HG02588 (cell line): ENCODE data around the gene NEGR1.
"Not testable (repeated sequence)": the region's sequence is repeated elsewhere in the genome, so short reads cannot be mapped to it uniquely, and the experiment has no call there.

Experiments used
- ATAC-seq: cut with Tn5 transposase; IDR thresholded peaks from one replicate; pipeline ENCODE4 v1.9.1; 2021; ENCODE audit warnings: mild to moderate bottlenecking, moderate library complexity; ENCODE audit not compliant: unreplicated experiment

NEGR1 gene

GRCh38 chr1:71956613-71957285 is 325.6 kb downstream of the NEGR1 start:
- no peak for ATAC-seq

- ATAC-seq, result no peak
These were observed 331.8 kb downstream of the NEGR1 start for GRCh38 chr1:71950579-71950978.

- ATAC-seq, result no peak
These were observed 332.7 kb downstream of the NEGR1 start for GRCh38 chr1:71949681-71950080.

GRCh38 chr1:71948561-71948960 is 333.8 kb downstream of the NEGR1 start:
- no peak for ATAC-seq

- ATAC-seq, result no peak
These were observed 338.3 kb downstream of the NEGR1 start for GRCh38 chr1:71944006-71944405.

- ATAC-seq, result no peak
These were observed 342.1 kb downstream of the NEGR1 start for GRCh38 chr1:71940261-71940660.

- ATAC-seq, result no peak
These were observed 351.8 kb downstream of the NEGR1 start for GRCh38 chr1:71930511-71930910.

- no peak for ATAC-seq
These were observed 360.3 kb downstream of the NEGR1 start for GRCh38 chr1:71921935-71922559.

GRCh38 chr1:71921204-71921603 is 361.1 kb downstream of the NEGR1 start:
- ATAC-seq, result no peak

GRCh38 chr1:71920556-71920955 is 361.8 kb downstream of the NEGR1 start:
- no peak for ATAC-seq

- no peak for ATAC-seq
These were observed 362.4 kb downstream of the NEGR1 start for GRCh38 chr1:71919811-71920509.

GRCh38 chr1:71918630-71919029 is 363.7 kb downstream of the NEGR1 start:
- no peak for ATAC-seq

- ATAC-seq, result no peak
These were observed 365.4 kb downstream of the NEGR1 start for GRCh38 chr1:71916894-71917293.

- ATAC-seq, result no peak
These were observed 367.7 kb downstream of the NEGR1 start for GRCh38 chr1:71914626-71915025.

GRCh38 chr1:71908871-71909390 is 373.4 kb downstream of the NEGR1 start:
- no peak for ATAC-seq

- no peak for ATAC-seq
These were observed 374.0 kb downstream of the NEGR1 start for GRCh38 chr1:71908303-71908702.

- no peak for ATAC-seq
These were observed 382.5 kb downstream of the NEGR1 start for GRCh38 chr1:71899881-71900280.

GRCh38 chr1:71888166-71888565 is 394.2 kb downstream of the NEGR1 start:
- ATAC-seq, result not testable (repeated sequence)

- ATAC-seq, result no peak
These were observed 397.2 kb downstream of the NEGR1 start for GRCh38 chr1:71885171-71885570.

GRCh38 chr1:71882637-71883036 is 399.7 kb downstream of the NEGR1 start:
- no peak for ATAC-seq

- ATAC-seq, result no peak
These were observed 400.1 kb downstream of the NEGR1 start for GRCh38 chr1:71882226-71882625.

GRCh38 chr1:71881611-71882010 is 400.7 kb downstream of the NEGR1 start:
- no peak for ATAC-seq
